ENCODE data around the gene ST6GALNAC6. TPM values are rescaled to one million over a fixed set of nuclear protein-coding genes. Genes with fewer than 3 reads are reported as not detected.
A peak's percentile ranks its signal among the peaks of the same experiment; 100 is the strongest.

The ST6GALNAC6 gene
- total and polyA plus RNA-seq, 2 of the 4 experiments (the other 2 are of a cell fraction) = 35.7 to 48.6 TPM

- Histone ChIP-seq H3K36me3 (ENCODE audit: control insufficient read depth, insufficient read depth, low read length) (no peaks in the 10 kb centered on the region), H2BK20ac (ENCODE audit: low read depth, low read length) (no peak overlapping the region), H4K5ac (ENCODE audit: low read depth, low read length) (no peak overlapping the region), H3K4me3 (ENCODE audit: insufficient read depth, low read depth, low read length) (no peak overlapping the region), H3K79me1 (ENCODE audit: low read depth in 1 of 2, low read length in 2 of 2) (0 out of 4 replicates have a peak, but pooled peaks cover 0 to 8% of the 10 kb centered on the region in 2 experiments), H3K9me3 (ENCODE audit: control insufficient read depth, insufficient read depth, low read length) (no peaks in the 10 kb centered on the region), H2BK15ac (ENCODE audit: low read depth, low read length) (no peak overlapping the region), H3K14ac (replicated peaks; ENCODE audit: low read depth, low read length) (no peak overlapping the region), H3K18ac (ENCODE audit: low read depth, low read length) (no peak overlapping the region), H4K91ac (ENCODE audit: insufficient read depth, low read depth, low read length) (no peak overlapping the region), H3K4me1 (ENCODE audit: control insufficient read depth, insufficient read depth, low read length) (peaks cover 8% of the 10 kb centered on the region), H3K56ac (ENCODE audit: extremely low read depth, insufficient read depth, low read length) (no peak overlapping the region), H3K4me2 (ENCODE audit: low read depth, low read length) (no peak overlapping the region), H4K20me1 (ENCODE audit: insufficient read depth, low read length) (peaks cover 10% of the 10 kb centered on the region), H3K9ac (ENCODE audit: low read depth, low read length) (no peak overlapping the region), H2BK5ac (ENCODE audit: low read depth, low read length, poor library complexity, severe bottlenecking) (no peak overlapping the region), H3K27me3 (ENCODE audit: control insufficient read depth, insufficient read depth, low read length) (no peaks in the 10 kb centered on the region), H2AFZ (replicated peaks; ENCODE audit: low read length, poor library complexity) (peak overlapping the region; percentile 87), H3K9me1 (ENCODE audit: insufficient read depth, low read length) (peaks cover 13% of the 10 kb centered on the region), H4K8ac (ENCODE audit: low read depth in 2 of 2, low read length in 2 of 2) (peak overlapping the region in 1 of 2 experiments; percentile 40; a peak in 1 of 4 replicates), H2AK5ac (ENCODE audit: low read depth, low read length) (peak overlapping the region; percentile 74), H3K27ac (ENCODE audit: insufficient read depth, low read length) (no peak overlapping the region), H3K4ac (ENCODE audit: low read depth, low read length) (peak overlapping the region; percentile 44), H2BK120ac (ENCODE audit: low read depth, low read length) (peak overlapping the region; percentile 28; the same call in 1 of the 2 replicates), H3K23ac (ENCODE audit: low read depth, low read length) (no peak overlapping the region), H2AK9ac (replicated peaks; ENCODE audit: low read depth, low read length, poor library complexity) (peak overlapping the region; percentile 17)
- BruUV-seq (replicated peaks) = no TSS peak
- no peak for DNase-seq
- intact Hi-C loops (cut with micrococcal nuclease) (loop anchor here (10.0 kb wide), 2 partner anchors 421 to 721 kb away; no protein-coding TSS in a partner anchor), dilution Hi-C loops (cut with HindIII; ENCODE audit: low sequenced_read_pairs, unreplicated experiment) (no loop called here), in situ Hi-C loops (cut with MboI; ENCODE audit: low sequenced_read_pairs) (no loop called here)
- TF ChIP-seq CEBPB (IDR thresholded peaks at IDR 0.05; ENCODE audit: low read depth, low read length) = no peak
- TF ChIP-seq RCOR1 (IDR thresholded peaks at IDR 0.05; ENCODE audit: insufficient replicate concordance, low read length) = no peak
- no peak for TF ChIP-seq MXI1 (IDR thresholded peaks at IDR 0.05; ENCODE audit: borderline replicate concordance, low read depth, low read length)
- no peak for TF ChIP-seq SMC3 (IDR thresholded peaks at IDR 0.05; ENCODE audit: low read depth, low read length)
- no peak for TF ChIP-seq MAFK (IDR thresholded peaks at IDR 0.05; ENCODE audit: low read depth, low read length)
- TF ChIP-seq FOS (IDR thresholded peaks at IDR 0.05; ENCODE audit: low read depth, low read length) = no peak
- no peak for TF ChIP-seq USF2 (IDR thresholded peaks at IDR 0.05; ENCODE audit: low read depth, low read length)
- ATAC-seq (ENCODE audit: low read depth) = no peak
- ChIA-PET POLR2A (ENCODE audit: unreplicated experiment) (no interaction called here), CTCF (interaction anchor here (1.3 to 1.4 kb wide), 2 partner anchors 37 to 192 kb away, joined by 3 read pairs; no protein-coding TSS in a partner anchor)
- 66% methylated on average over 10 of the region's 14 CpGs; no CpG with 5 or more reads in 1 of the 2 experiments for WGBS, 2 experiments (ENCODE audit: extremely low coverage in 2 of 2, insufficient read length in 1 of 2)
Observed at GRCh38 chr9:127925959-127926905, 26.8 kb upstream of the ST6GALNAC6 start.

All from IMR-90 (cell line).